Measurements from ENCODE around the gene PMVK. TPM values are rescaled to one million over a fixed set of nuclear protein-coding genes. Genes with fewer than 3 reads are reported as not detected.
A peak's percentile ranks its signal among the peaks of the same experiment; 100 is the strongest.

Gene PMVK
- total RNA-seq, 1 experiment from 2014 or later = 27.1 TPM

- no peak overlapping the region for H3K27ac ChIP-seq
- TF ChIP-seq CTCF (conservative IDR thresholded peaks at IDR 0.05) (no peak), EZH2 (IDR thresholded peaks at IDR 0.05; ENCODE audit: low read depth) (no peak)
- H3K4me2 ChIP-seq = no peak overlapping the region
- no peaks in the 10 kb centered on the region for H3K9me3 ChIP-seq (ENCODE audit: insufficient read depth, low read depth)
- no peak for DNase-seq
- no peaks in the 10 kb centered on the region for H3K79me2 ChIP-seq (ENCODE audit: low read depth)
- no peak overlapping the region for H3K4me3 ChIP-seq
- H2AFZ ChIP-seq = no peak overlapping the region
- H3K4me1 ChIP-seq (replicated peaks; ENCODE audit: insufficient read depth) = peaks cover 8% of the 10 kb centered on the region; the same call in 1 of the 2 replicates
- H3F3A ChIP-seq (ENCODE audit: insufficient read depth, low read depth) = peaks cover 7% of the 10 kb centered on the region; the same call in 1 of the 2 replicates
- intact Hi-C loops (cut with micrococcal nuclease; ENCODE audit: unreplicated experiment) = no loop called here
- BruUV-seq (replicated peaks) = no TSS peak
- H3K9me2 ChIP-seq (ENCODE audit: insufficient read depth) = no peaks in the 10 kb centered on the region
- ChIA-PET CTCF (no interaction called here), POLR2A (ENCODE audit: unreplicated experiment) (no interaction called here)
- H3K27me3 ChIP-seq (ENCODE audit: insufficient read depth, low read depth) = no peaks in the 10 kb centered on the region
- H3K36me3 ChIP-seq (ENCODE audit: low read depth) = no peaks in the 10 kb centered on the region
- no peaks in the 10 kb centered on the region for H4K20me1 ChIP-seq (ENCODE audit: insufficient read depth)
Measured at GRCh38 chr1:154951901-154952657, 15.6 kb upstream of the PMVK start.

- intact Hi-C loops (cut with micrococcal nuclease; ENCODE audit: unreplicated experiment) = no loop called here
- no peaks in the 10 kb centered on the region for H3K36me3 ChIP-seq (ENCODE audit: low read depth)
- H3K4me1 ChIP-seq (replicated peaks; ENCODE audit: insufficient read depth) = no peaks in the 10 kb centered on the region
- no TSS peak for BruUV-seq (replicated peaks)
- ChIA-PET CTCF (interaction anchor here (0.5 kb wide), 1 partner anchor 598 kb away, joined by 3 read pairs; no protein-coding TSS in a partner anchor), POLR2A (ENCODE audit: unreplicated experiment) (no interaction called here)
- no peaks in the 10 kb centered on the region for H4K20me1 ChIP-seq (ENCODE audit: insufficient read depth)
- no peaks in the 10 kb centered on the region for H3K27me3 ChIP-seq (ENCODE audit: insufficient read depth, low read depth)
- H3K79me2 ChIP-seq (ENCODE audit: low read depth) = no peaks in the 10 kb centered on the region
- DNase-seq = no peak
- H3K4me3 ChIP-seq = no peak overlapping the region
- H3F3A ChIP-seq (ENCODE audit: insufficient read depth, low read depth) = no peaks in the 10 kb centered on the region
- H3K27ac ChIP-seq = no peak overlapping the region
- H3K4me2 ChIP-seq = no peak overlapping the region
- no peaks in the 10 kb centered on the region for H3K9me3 ChIP-seq (ENCODE audit: insufficient read depth, low read depth)
- H2AFZ ChIP-seq = no peak overlapping the region
- TF ChIP-seq CTCF (conservative IDR thresholded peaks at IDR 0.05) (no peak), EZH2 (IDR thresholded peaks at IDR 0.05; ENCODE audit: low read depth) (no peak)
- H3K9me2 ChIP-seq (ENCODE audit: insufficient read depth) = no peaks in the 10 kb centered on the region
Measured at GRCh38 chr1:154948079-154948478, 11.6 kb upstream of the PMVK start.

GRCh38 chr1:154945962-154946850 lies 9.7 kb upstream of the PMVK start:
- POLR2A ChIA-PET (ENCODE audit: unreplicated experiment) = no interaction called here

More at GRCh38 chr1:154945962-154946850, 9.7 kb upstream of the PMVK start:
- Histone ChIP-seq H3K4me2 (no peak overlapping the region), H3K9me3 (ENCODE audit: insufficient read depth, low read depth) (no peaks in the 10 kb centered on the region), H3K9me2 (ENCODE audit: insufficient read depth) (no peaks in the 10 kb centered on the region), H3K4me1 (replicated peaks; ENCODE audit: insufficient read depth) (peaks cover 12% of the 10 kb centered on the region; the same call in 1 of the 2 replicates), H3K27me3 (ENCODE audit: insufficient read depth, low read depth) (no peaks in the 10 kb centered on the region), H3K36me3 (ENCODE audit: low read depth) (no peaks in the 10 kb centered on the region), H3F3A (ENCODE audit: insufficient read depth, low read depth) (no peaks in the 10 kb centered on the region), H2AFZ (no peak overlapping the region), H3K4me3 (no peak overlapping the region), H3K79me2 (ENCODE audit: low read depth) (no peaks in the 10 kb centered on the region), H4K20me1 (ENCODE audit: insufficient read depth) (no peaks in the 10 kb centered on the region), H3K27ac (no peak overlapping the region)
- TSS peak; percentile 29 for BruUV-seq (replicated peaks)
- CTCF ChIA-PET = no interaction called here
- intact Hi-C loops (cut with micrococcal nuclease; ENCODE audit: unreplicated experiment) = no loop called here
- TF ChIP-seq EZH2 (IDR thresholded peaks at IDR 0.05; ENCODE audit: low read depth) (no peak), CTCF (conservative IDR thresholded peaks at IDR 0.05) (no peak)
- no peak for DNase-seq

All from PC-9 (cell line).